HepG2 (cell line): ENCODE data around the gene TRIM9.

Experiments used
- EHMT2 ChIP-seq: fragments of 200-600 bp; sonication (generic); IDR thresholded peaks from 2 replicates; pipeline ENCODE4 v1.7.0; 2017; ENCODE audit warnings: antibody characterized with exemption, low read depth, low read length, borderline replicate concordance
- JUN ChIP-seq: sonication (generic); formaldehyde crosslinking; IDR thresholded peaks from 2 replicates; pipeline ENCODE4 v1.4.0; 2020; ENCODE audit warnings: mild to moderate bottlenecking, missing genetic modification reagents
- NFYB ChIP-seq: sonication (generic); formaldehyde crosslinking; IDR thresholded peaks from 2 replicates; pipeline ENCODE4 v1.4.0; 2020; ENCODE audit warnings: missing genetic modification reagents
- POLR2A ChIP-seq, 2 experiments: IDR thresholded peaks; 2 replicates each; pipeline ENCODE4 v1.6.1; 2011; ENCODE audit warnings: low read depth in 2 of 2, low read length in 2 of 2, mild to moderate bottlenecking in 1 of 2, moderate library complexity in 1 of 2; ENCODE audit not compliant: insufficient read depth in 1 of 2
- TCF7 ChIP-seq: sonication (generic); IDR thresholded peaks from 2 replicates; pipeline ENCODE4 v1.6.1; 2016; ENCODE audit warnings: antibody characterized with exemption, low read depth
- ZNF263 ChIP-seq: sonication (generic); formaldehyde crosslinking; IDR thresholded peaks from 2 replicates; pipeline ENCODE4 v1.4.0; 2020; ENCODE audit warnings: missing genetic modification reagents
- TF ChIP-seq, protein P1 (sequence below): sonication (generic); formaldehyde crosslinking; IDR thresholded peaks from 2 replicates; pipeline ENCODE4 v1.5.1; 2020; ENCODE audit warnings: mild to moderate bottlenecking, moderate library complexity, missing genetic modification reagents
- TF ChIP-seq, protein P2 (sequence below): sonication (generic); formaldehyde crosslinking; IDR thresholded peaks from 2 replicates; pipeline ENCODE4 v1.4.0; 2020; ENCODE audit warnings: missing genetic modification reagents

DNA sequence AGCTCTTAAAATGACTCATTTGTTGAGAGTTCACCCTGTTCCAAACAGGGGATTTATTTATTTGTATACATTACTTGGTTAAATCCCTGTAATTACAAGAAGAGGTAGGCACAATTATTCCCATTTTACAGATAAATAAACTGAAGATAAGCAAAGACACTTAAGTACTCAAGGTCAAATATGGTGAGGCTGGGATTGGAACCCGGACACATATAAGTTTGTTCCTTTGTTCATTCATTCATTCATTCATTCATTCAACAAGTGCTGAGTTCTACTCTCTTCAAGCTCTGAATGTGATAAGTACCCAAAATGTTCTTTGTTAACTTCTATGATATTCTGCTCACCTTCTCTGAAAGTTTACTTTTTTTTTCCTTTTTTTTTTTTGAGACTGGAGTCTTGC is 2.4 kb upstream of the TRIM9 start:
- TF ChIP-seq TCF7: no peak
- no peak for TF ChIP-seq POLR2A (IDR thresholded peaks at IDR 0.05; ENCODE audit: insufficient read depth in 1 of 2, low read depth in 2 of 2, low read length in 2 of 2)
- TF ChIP-seq ZNF263 (CRISPR knock-in tag): no peak
- TF ChIP-seq, protein P1, sequence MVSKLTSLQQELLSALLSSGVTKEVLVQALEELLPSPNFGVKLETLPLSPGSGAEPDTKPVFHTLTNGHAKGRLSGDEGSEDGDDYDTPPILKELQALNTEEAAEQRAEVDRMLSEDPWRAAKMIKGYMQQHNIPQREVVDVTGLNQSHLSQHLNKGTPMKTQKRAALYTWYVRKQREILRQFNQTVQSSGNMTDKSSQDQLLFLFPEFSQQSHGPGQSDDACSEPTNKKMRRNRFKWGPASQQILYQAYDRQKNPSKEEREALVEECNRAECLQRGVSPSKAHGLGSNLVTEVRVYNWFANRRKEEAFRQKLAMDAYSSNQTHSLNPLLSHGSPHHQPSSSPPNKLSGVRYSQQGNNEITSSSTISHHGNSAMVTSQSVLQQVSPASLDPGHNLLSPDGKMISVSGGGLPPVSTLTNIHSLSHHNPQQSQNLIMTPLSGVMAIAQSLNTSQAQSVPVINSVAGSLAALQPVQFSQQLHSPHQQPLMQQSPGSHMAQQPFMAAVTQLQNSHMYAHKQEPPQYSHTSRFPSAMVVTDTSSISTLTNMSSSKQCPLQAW (CRISPR knock-in tag): no peak
- TF ChIP-seq EHMT2: no peak
- TF ChIP-seq, protein P2, sequence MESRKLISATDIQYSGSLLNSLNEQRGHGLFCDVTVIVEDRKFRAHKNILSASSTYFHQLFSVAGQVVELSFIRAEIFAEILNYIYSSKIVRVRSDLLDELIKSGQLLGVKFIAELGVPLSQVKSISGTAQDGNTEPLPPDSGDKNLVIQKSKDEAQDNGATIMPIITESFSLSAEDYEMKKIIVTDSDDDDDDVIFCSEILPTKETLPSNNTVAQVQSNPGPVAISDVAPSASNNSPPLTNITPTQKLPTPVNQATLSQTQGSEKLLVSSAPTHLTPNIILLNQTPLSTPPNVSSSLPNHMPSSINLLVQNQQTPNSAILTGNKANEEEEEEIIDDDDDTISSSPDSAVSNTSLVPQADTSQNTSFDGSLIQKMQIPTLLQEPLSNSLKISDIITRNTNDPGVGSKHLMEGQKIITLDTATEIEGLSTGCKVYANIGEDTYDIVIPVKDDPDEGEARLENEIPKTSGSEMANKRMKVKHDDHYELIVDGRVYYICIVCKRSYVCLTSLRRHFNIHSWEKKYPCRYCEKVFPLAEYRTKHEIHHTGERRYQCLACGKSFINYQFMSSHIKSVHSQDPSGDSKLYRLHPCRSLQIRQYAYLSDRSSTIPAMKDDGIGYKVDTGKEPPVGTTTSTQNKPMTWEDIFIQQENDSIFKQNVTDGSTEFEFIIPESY (CRISPR knock-in tag): no peak
- TF ChIP-seq NFYB: no peak
- no peak for TF ChIP-seq JUN (CRISPR knock-in tag)
